PC-3 (cell line): ENCODE results near the gene DLG1. TPM values are rescaled to one million over a fixed set of nuclear protein-coding genes. Genes with fewer than 3 reads are reported as not detected.

ENCODE experiments used
- ATAC-seq: fragments of 200-7000 bp; cut with Tn5 transposase; 2 replicates; pipeline ENCODE4 v1.9.1; 2020; ENCODE audit warnings: mild to moderate bottlenecking, moderate library complexity
- BruUV-seq: library from RNA; stranded (reverse); fragments of 400-500 nt; replicated peaks from 2 replicates; lab custom pipeline; 2021; lab: Mats Ljungman, UMichigan
- CTCF ChIA-PET: fragments of 300-600 bp; sonication (Branson Sonifier 250); formaldehyde crosslinking; loops from one replicate; lab custom pipeline; 2022; ENCODE audit warnings: antibody characterized with exemption; lab: Charles Lee
- POLR2A ChIA-PET: fragments of 300-600 bp; sonication (Branson Sonifier 250); formaldehyde crosslinking; loops from one replicate; lab custom pipeline; 2022; ENCODE audit warnings: antibody characterized with exemption; ENCODE audit not compliant: unreplicated experiment; lab: Charles Lee
- DNase-seq: peaks from one replicate; pipeline ENCODE4 v3.0.0-alpha.2; 2015
- H2AFZ ChIP-seq: fragments of 300-600 bp; sonication (generic); 2 replicates; pipeline ENCODE4 v1.6.0; 2016; ENCODE audit warnings: antibody characterized with exemption, low read length
- H3F3A ChIP-seq: fragments of 300-600 bp; sonication (generic); one replicate; pipeline ENCODE4 v1.6.0; 2017; ENCODE audit warnings: antibody characterized with exemption, low read length, control low read depth, mild to moderate bottlenecking; ENCODE audit not compliant: unreplicated experiment
- H3K27ac ChIP-seq: fragments of 300-600 bp; sonication (generic); 2 replicates; pipeline ENCODE4 v1.5.1; 2016; ENCODE audit warnings: mild to moderate bottlenecking, low read length
- H3K27me3 ChIP-seq: fragments of 300-600 bp; sonication (generic); 2 replicates; pipeline ENCODE4 v1.6.1; 2016; ENCODE audit warnings: low read length, mixed read lengths
- H3K36me3 ChIP-seq: fragments of 300-600 bp; sonication (generic); 2 replicates; pipeline ENCODE4 v1.6.1; 2016; ENCODE audit warnings: low read depth, mixed run types, low read length, mixed read lengths
- H3K4me1 ChIP-seq: fragments of 300-600 bp; sonication (generic); 2 replicates; pipeline ENCODE4 v1.5.1; 2016; ENCODE audit warnings: low read length; ENCODE audit not compliant: insufficient read depth
- H3K4me2 ChIP-seq: fragments of 300-600 bp; sonication (generic); 2 replicates; pipeline ENCODE4 v1.6.0; 2016; ENCODE audit warnings: low read length
- H3K4me3 ChIP-seq: fragments of 300-600 bp; sonication (generic); 2 replicates; pipeline ENCODE4 v1.5.1; 2016; ENCODE audit warnings: mild to moderate bottlenecking, low read length, mixed read lengths
- H3K79me2 ChIP-seq: fragments of 300-600 bp; sonication (generic); 2 replicates; pipeline ENCODE4 v1.6.1; 2017; ENCODE audit warnings: low read length, mixed read lengths
- H3K9ac ChIP-seq: fragments of 300-600 bp; sonication (generic); 2 replicates; pipeline ENCODE4 v1.6.0; 2016; ENCODE audit warnings: mild to moderate bottlenecking, low read length
- H3K9me2 ChIP-seq: fragments of 300-600 bp; sonication (generic); replicated peaks from 2 replicates; pipeline ENCODE4 v1.6.1; 2016; ENCODE audit warnings: mixed run types, low read length, mixed read lengths
- H3K9me3 ChIP-seq: fragments of 300-600 bp; sonication (generic); 2 replicates; pipeline ENCODE4 v1.6.1; 2016; ENCODE audit warnings: low read length, mixed read lengths
- H4K20me1 ChIP-seq: fragments of 300-600 bp; sonication (generic); 2 replicates; pipeline ENCODE4 v1.6.1; 2016; ENCODE audit warnings: low read length, mixed read lengths
- EZH2 ChIP-seq: fragments of 300-600 bp; sonication (generic); IDR thresholded peaks from one replicate; pipeline ENCODE4 v1.6.1; 2017; ENCODE audit warnings: antibody characterized with exemption, mild to moderate bottlenecking, low read length; ENCODE audit not compliant: unreplicated experiment
- EZH2phosphoT487 ChIP-seq: fragments of 300-600 bp; sonication (generic); IDR thresholded peaks from 2 replicates; pipeline ENCODE4 v1.6.1; 2018; ENCODE audit warnings: mild to moderate bottlenecking, antibody characterized with exemption, low read length, borderline replicate concordance
- intact Hi-C: fragments of 100-400 bp; cut with micrococcal nuclease; formaldehyde crosslinking; loops from 2 replicates; pipeline ENCODE4 v1.9.0; 2023
- total RNA-seq: library from RNA; depleted of rRNA; stranded (reverse); fragments of >200 nt; gene quantifications from 2 replicates; pipeline ENCODE4 v1.2.3, GENCODE V29; 2014
- TF ChIP-seq, protein P1 (sequence below): fragments of 300-600 bp; sonication (generic); conservative IDR thresholded peaks from 2 replicates; pipeline ENCODE4 v1.5.1; 2017; ENCODE audit warnings: antibody characterized with exemption, low read depth, mild to moderate bottlenecking, low read length

DLG1 gene
- total RNA-seq, 1 experiment from 2014 or later = 60.8 TPM

DNA sequence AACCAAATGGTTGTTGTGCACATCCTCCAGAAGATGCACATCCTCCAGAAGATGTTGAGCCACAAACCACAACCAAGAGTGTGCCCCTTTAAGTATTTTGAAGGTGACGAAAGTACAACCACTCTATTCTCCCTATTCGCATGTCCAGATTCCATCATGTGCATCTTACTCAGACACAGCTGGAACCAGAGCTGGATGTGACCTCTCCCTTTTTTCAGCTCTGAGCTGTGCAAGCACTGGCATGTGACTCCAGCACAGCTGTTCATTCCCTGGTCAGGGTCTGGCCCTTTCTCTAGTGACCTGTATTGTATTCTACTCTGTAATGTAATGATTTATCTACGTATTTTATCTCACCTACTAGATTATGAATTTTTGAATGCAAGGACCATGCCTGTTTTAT lies 29.3 kb upstream of the DLG1 start:
- H3K79me2 ChIP-seq = no peaks in the 10 kb centered on the region
- H3K9me2 ChIP-seq = no peaks in the 10 kb centered on the region
- H4K20me1 ChIP-seq = no peaks in the 10 kb centered on the region
- ChIA-PET CTCF (no interaction called here), POLR2A (no interaction called here)
- TF ChIP-seq, protein P1, sequence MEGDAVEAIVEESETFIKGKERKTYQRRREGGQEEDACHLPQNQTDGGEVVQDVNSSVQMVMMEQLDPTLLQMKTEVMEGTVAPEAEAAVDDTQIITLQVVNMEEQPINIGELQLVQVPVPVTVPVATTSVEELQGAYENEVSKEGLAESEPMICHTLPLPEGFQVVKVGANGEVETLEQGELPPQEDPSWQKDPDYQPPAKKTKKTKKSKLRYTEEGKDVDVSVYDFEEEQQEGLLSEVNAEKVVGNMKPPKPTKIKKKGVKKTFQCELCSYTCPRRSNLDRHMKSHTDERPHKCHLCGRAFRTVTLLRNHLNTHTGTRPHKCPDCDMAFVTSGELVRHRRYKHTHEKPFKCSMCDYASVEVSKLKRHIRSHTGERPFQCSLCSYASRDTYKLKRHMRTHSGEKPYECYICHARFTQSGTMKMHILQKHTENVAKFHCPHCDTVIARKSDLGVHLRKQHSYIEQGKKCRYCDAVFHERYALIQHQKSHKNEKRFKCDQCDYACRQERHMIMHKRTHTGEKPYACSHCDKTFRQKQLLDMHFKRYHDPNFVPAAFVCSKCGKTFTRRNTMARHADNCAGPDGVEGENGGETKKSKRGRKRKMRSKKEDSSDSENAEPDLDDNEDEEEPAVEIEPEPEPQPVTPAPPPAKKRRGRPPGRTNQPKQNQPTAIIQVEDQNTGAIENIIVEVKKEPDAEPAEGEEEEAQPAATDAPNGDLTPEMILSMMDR = no peak
- TF ChIP-seq EZH2phosphoT487 (no peak), EZH2 (no peak)
- no peak overlapping the region for H3K27ac ChIP-seq
- H3K9me3 ChIP-seq = no peaks in the 10 kb centered on the region
- no peaks in the 10 kb centered on the region for H3F3A ChIP-seq
- H3K4me2 ChIP-seq = no peak overlapping the region
- intact Hi-C loops = no loop called here
- DNase-seq (no peak), ATAC-seq (no peak)
- H3K4me1 ChIP-seq = no peaks in the 10 kb centered on the region
- no peak overlapping the region for H3K4me3 ChIP-seq
- H3K36me3 ChIP-seq = no peaks in the 10 kb centered on the region
- no peak overlapping the region for H3K9ac ChIP-seq
- BruUV-seq = no TSS peak
- H3K27me3 ChIP-seq = no peaks in the 10 kb centered on the region
- no peak overlapping the region for H2AFZ ChIP-seq

DNA sequence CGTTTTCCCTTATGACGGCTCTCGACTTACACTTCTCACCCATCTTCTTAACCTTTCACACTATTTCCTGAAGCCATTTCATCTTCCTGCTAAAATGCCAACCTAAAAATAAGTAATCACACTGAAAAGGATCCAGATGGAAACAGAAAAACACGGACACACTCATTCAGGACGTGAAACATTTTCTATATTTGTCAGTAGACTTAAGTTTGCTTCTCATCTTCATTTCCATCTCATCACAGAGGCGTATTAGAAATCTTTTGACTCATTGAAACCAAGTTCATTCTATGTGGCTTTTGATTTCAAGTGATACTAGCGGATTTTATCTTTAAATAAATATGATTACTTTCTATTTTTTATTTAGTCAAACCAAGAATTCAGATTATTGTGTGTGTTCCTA lies 27.4 kb upstream of the DLG1 start:
- Histone ChIP-seq H3K27me3 (no peaks in the 10 kb centered on the region), H3K9me3 (no peaks in the 10 kb centered on the region), H4K20me1 (no peaks in the 10 kb centered on the region), H3F3A (no peaks in the 10 kb centered on the region), H3K27ac (no peak overlapping the region), H3K36me3 (no peaks in the 10 kb centered on the region), H3K4me2 (no peak overlapping the region), H3K9ac (no peak overlapping the region), H3K4me3 (no peak overlapping the region), H3K79me2 (no peaks in the 10 kb centered on the region), H3K9me2 (no peaks in the 10 kb centered on the region), H3K4me1 (no peaks in the 10 kb centered on the region), H2AFZ (no peak overlapping the region)
- ChIA-PET POLR2A (no interaction called here), CTCF (no interaction called here)
- DNase-seq (no peak), ATAC-seq (no peak)
- BruUV-seq = no TSS peak
- intact Hi-C loops = no loop called here
- TF ChIP-seq, protein P1 = no peak
- TF ChIP-seq EZH2 (no peak), EZH2phosphoT487 (no peak)

DNA sequence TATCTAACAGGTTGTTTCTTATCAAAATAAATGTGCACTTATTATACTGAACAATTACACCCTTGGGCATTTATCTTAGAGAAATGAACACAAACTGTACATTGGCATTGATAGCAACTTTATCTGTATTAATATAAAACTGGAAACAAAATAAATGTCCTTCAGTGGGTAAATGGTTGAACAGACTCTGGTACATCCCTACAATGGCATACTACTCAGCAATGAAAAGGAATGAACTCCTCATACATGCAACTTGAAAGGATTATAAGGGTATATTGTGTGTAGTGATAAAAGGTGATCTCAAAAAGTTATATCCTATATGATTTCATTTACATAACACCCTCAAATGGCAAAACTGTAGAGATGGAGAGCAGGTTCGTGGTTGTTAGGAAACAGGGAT lies 23.7 kb upstream of the DLG1 start:
- ATAC-seq (no peak), DNase-seq (no peak)
- Histone ChIP-seq H3K4me1 (peaks cover 9% of the 10 kb centered on the region), H3K79me2 (no peaks in the 10 kb centered on the region), H3K27me3 (no peaks in the 10 kb centered on the region), H3K4me2 (no peak overlapping the region), H3K4me3 (no peak overlapping the region), H4K20me1 (no peaks in the 10 kb centered on the region), H3F3A (no peaks in the 10 kb centered on the region), H2AFZ (no peak overlapping the region), H3K36me3 (no peaks in the 10 kb centered on the region), H3K9ac (no peak overlapping the region), H3K27ac (no peak overlapping the region), H3K9me2 (no peaks in the 10 kb centered on the region), H3K9me3 (no peaks in the 10 kb centered on the region)
- CTCF ChIA-PET = no interaction called here
- TF ChIP-seq, protein P1 = no peak
- TF ChIP-seq EZH2 (no peak), EZH2phosphoT487 (no peak)
- no TSS peak for BruUV-seq
- POLR2A ChIA-PET = no interaction called here
- intact Hi-C loops = no loop called here
